Type B pancreatic cell (in vitro differentiated cells): Measurements from ENCODE around the gene EPAS1. TPM values are rescaled to one million over a fixed set of nuclear protein-coding genes. Genes with fewer than 3 reads are reported as not detected.

Source experiments
- DNase-seq: peaks from one replicate; pipeline ENCODE4 v3.0.0; 2021; ENCODE audit warnings: mixed read lengths; ENCODE audit not compliant: unreplicated experiment; ENCODE audit errors: extremely low spot score
- H3K27ac Mint-ChIP-seq: 2 replicates; pipeline ENCODE4 v1.8.0; 2021; ENCODE audit warnings: mild to moderate bottlenecking, mixed read lengths
- H3K27me3 Mint-ChIP-seq: 2 replicates; pipeline ENCODE4 v1.8.0; 2021; ENCODE audit warnings: mixed read lengths
- H3K36me3 Mint-ChIP-seq: 2 replicates; pipeline ENCODE4 v1.8.0; 2021; ENCODE audit warnings: mixed read lengths
- H3K4me1 Mint-ChIP-seq: one replicate; pipeline ENCODE4 v1.8.0; 2021; ENCODE audit warnings: mixed read lengths; ENCODE audit not compliant: unreplicated experiment
- H3K4me3 Mint-ChIP-seq: 2 replicates; pipeline ENCODE4 v1.8.0; 2021; ENCODE audit warnings: mild to moderate bottlenecking, mixed read lengths
- H3K9me3 Mint-ChIP-seq: 2 replicates; pipeline ENCODE4 v1.8.0; 2021; ENCODE audit warnings: mixed read lengths
- CTCF ChIP-seq: fragments of 200-600 bp; sonication (generic); conservative IDR thresholded peaks from 2 replicates; pipeline ENCODE4 v1.5.0; 2021; ENCODE audit warnings: antibody characterized with exemption, mild to moderate bottlenecking
- total RNA-seq: library from RNA; stranded (reverse); gene quantifications from 2 replicates; pipeline ENCODE4 v1.2.1, GENCODE V29; 2021; ENCODE audit warnings: low replicate concordance

EPAS1 gene
- total RNA-seq, 1 donor from 2014 or later, result 59.8 TPM

GRCh38 chr2:46314065-46314835, 17.0 kb downstream of the EPAS1 start:
- no peaks in the 10 kb centered on the region for H3K36me3 Mint-ChIP-seq
- peaks cover 4% of the 10 kb centered on the region for H3K4me1 Mint-ChIP-seq
- H3K9me3 Mint-ChIP-seq, result no peaks in the 10 kb centered on the region
- H3K27me3 Mint-ChIP-seq, result peaks cover 2% of the 10 kb centered on the region
- no peak overlapping the region for H3K4me3 Mint-ChIP-seq
- no peak for TF ChIP-seq CTCF
- H3K27ac Mint-ChIP-seq, result peak overlapping the region; percentile 43
- no peak for DNase-seq

- Mint-ChIP-seq H3K4me1 (peaks cover 15% of the 10 kb centered on the region), H3K27me3 (peaks cover 2% of the 10 kb centered on the region), H3K9me3 (no peaks in the 10 kb centered on the region), H3K36me3 (no peaks in the 10 kb centered on the region), H3K27ac (peak overlapping the region; percentile 42), H3K4me3 (no peak overlapping the region)
- TF ChIP-seq CTCF, result no peak
- DNase-seq, result no peak
These were observed 18.1 kb downstream of the EPAS1 start for GRCh38 chr2:46315103-46315890.

GRCh38 chr2:46317094-46317486, 19.9 kb downstream of the EPAS1 start:
- Mint-ChIP-seq H3K4me3 (no peak overlapping the region), H3K27ac (peak overlapping the region; percentile 24), H3K36me3 (no peaks in the 10 kb centered on the region), H3K27me3 (no peaks in the 10 kb centered on the region), H3K4me1 (peaks cover 22% of the 10 kb centered on the region), H3K9me3 (no peaks in the 10 kb centered on the region)
- DNase-seq, result no peak
- TF ChIP-seq CTCF, result no peak

GRCh38 chr2:46318579-46319460, 21.6 kb downstream of the EPAS1 start:
- DNase-seq, result no peak
- H3K36me3 Mint-ChIP-seq, result no peaks in the 10 kb centered on the region
- peak overlapping the region; percentile 3 for H3K4me3 Mint-ChIP-seq
- H3K9me3 Mint-ChIP-seq, result no peaks in the 10 kb centered on the region
- TF ChIP-seq CTCF, result no peak
- H3K4me1 Mint-ChIP-seq, result peaks cover 23% of the 10 kb centered on the region
- peak overlapping the region; percentile 62 for H3K27ac Mint-ChIP-seq
- no peaks in the 10 kb centered on the region for H3K27me3 Mint-ChIP-seq

- peak overlapping the region; percentile 62 for H3K27ac Mint-ChIP-seq
- no peaks in the 10 kb centered on the region for H3K9me3 Mint-ChIP-seq
- peaks cover 23% of the 10 kb centered on the region for H3K4me1 Mint-ChIP-seq
- peak overlapping the region; percentile 3 for H3K4me3 Mint-ChIP-seq
- no peak for TF ChIP-seq CTCF
- no peak for DNase-seq
- H3K36me3 Mint-ChIP-seq, result no peaks in the 10 kb centered on the region
- H3K27me3 Mint-ChIP-seq, result no peaks in the 10 kb centered on the region
These were observed 22.5 kb downstream of the EPAS1 start for GRCh38 chr2:46319711-46320110.
